Measurements from ENCODE around the gene MADCAM1. TPM values are rescaled to one million over a fixed set of nuclear protein-coding genes. Genes with fewer than 3 reads are reported as not detected.

MADCAM1 gene
- total RNA-seq, 1 experiment from 2014 or later: 0.97 TPM

DNA sequence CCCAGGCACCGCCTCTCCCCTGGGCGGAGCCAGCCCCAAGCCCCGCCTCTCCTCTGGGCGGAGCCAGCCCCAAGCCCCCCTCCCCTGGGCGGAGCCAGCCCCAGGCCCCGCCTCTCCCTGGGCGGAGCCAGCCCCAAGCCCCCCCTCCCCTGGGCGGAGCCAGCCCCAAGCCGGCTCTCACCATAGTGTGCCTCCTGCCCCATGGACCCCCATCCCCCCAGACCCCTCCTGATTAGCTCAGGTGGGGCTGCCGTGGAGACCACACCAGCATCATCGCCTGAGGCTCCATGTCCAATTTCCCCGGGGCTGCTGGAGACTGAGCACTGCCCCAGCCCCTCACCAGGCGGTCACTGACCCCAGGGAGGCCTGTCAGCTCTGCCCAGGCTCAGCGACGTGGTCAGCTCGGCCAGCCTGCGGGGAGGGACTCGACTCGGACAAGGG, 4.2 kb upstream of the MADCAM1 start:
- DNase-seq: no peak
- no peak overlapping the region for H3K9ac ChIP-seq (ENCODE audit: low read length)
- H3K4me2 ChIP-seq (ENCODE audit: low read depth, low read length, poor library complexity, severe bottlenecking): no peak overlapping the region

DNA sequence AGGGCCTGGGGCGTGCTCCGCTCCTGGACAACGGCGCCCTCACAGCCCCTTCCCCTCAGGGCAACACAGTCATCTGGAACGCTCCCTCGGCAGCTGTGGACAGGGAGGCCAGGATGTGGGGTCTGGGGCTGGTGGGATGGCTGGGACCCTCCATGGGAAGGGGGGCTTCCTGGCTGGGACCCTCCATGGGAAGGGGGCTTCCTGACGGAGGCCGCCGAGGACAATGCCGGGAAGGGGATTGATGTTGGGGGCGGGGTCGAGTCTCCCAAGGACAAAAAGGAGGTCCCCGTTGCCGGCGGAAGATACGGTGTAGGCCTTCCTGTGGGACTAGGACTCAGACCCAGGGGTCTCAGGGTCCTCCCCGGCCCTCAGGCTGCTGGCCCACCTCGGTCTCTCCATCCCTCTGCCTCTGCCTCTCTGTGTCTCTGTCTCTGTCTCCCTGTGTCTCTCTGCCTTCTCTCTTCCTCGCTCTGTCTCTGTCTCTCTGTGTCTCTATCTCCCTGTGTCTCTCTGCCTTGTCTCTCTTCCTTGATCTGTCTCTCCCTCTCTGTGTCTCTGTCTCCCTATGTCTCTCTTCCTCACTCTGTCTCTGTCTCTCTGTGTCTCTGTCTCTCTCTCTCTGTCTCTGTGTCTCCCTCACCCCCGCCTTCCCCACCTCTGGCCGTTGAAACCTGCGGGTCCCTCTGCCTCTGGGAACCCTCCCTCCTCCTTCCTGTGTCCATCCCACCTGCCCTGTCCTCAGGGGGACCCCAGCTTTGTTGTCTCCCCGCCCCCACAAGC, 2.7 kb upstream of the MADCAM1 start:
- H3K36me3 ChIP-seq (ENCODE audit: insufficient read depth, low read length): no peaks in the 10 kb centered on the region
- H3K9ac ChIP-seq (ENCODE audit: low read length): no peak overlapping the region
- H4K20me1 ChIP-seq (ENCODE audit: insufficient read depth, low read depth, low read length): no peaks in the 10 kb centered on the region
- no peak overlapping the region for H3K4me3 ChIP-seq (ENCODE audit: low read length)
- H3K4me1 ChIP-seq (ENCODE audit: low read length): peaks cover 10% of the 10 kb centered on the region
- H2AFZ ChIP-seq (ENCODE audit: low read length): no peak overlapping the region
- H3K9me2 ChIP-seq (replicated peaks; ENCODE audit: insufficient read depth, low read length): no peaks in the 10 kb centered on the region
- no peak overlapping the region for H3K4me2 ChIP-seq (ENCODE audit: low read depth, low read length, poor library complexity, severe bottlenecking)
- H3K9me3 ChIP-seq (ENCODE audit: low read length): peaks cover 4% of the 10 kb centered on the region
- H3K27ac ChIP-seq (ENCODE audit: low read length): no peak overlapping the region
- no peaks in the 10 kb centered on the region for H3K27me3 ChIP-seq (ENCODE audit: low read length)
- no peaks in the 10 kb centered on the region for H3K79me2 ChIP-seq (ENCODE audit: low read length)
- DNase-seq: no peak

More for the DNA sequence above, 4.2 kb upstream of the MADCAM1 start:
- peaks cover 10% of the 10 kb centered on the region for H3K4me1 ChIP-seq (ENCODE audit: low read length)
- H3K27me3 ChIP-seq (ENCODE audit: low read length): no peaks in the 10 kb centered on the region
- no peaks in the 10 kb centered on the region for H3K9me2 ChIP-seq (replicated peaks; ENCODE audit: insufficient read depth, low read length)
- H3K9me3 ChIP-seq (ENCODE audit: low read length): peaks cover 4% of the 10 kb centered on the region
- H3K36me3 ChIP-seq (ENCODE audit: insufficient read depth, low read length): no peaks in the 10 kb centered on the region
- H4K20me1 ChIP-seq (ENCODE audit: insufficient read depth, low read depth, low read length): no peaks in the 10 kb centered on the region
- no peak overlapping the region for H2AFZ ChIP-seq (ENCODE audit: low read length)
- H3K4me3 ChIP-seq (ENCODE audit: low read length): no peak overlapping the region
- H3K27ac ChIP-seq (ENCODE audit: low read length): no peak overlapping the region
- no peaks in the 10 kb centered on the region for H3K79me2 ChIP-seq (ENCODE audit: low read length)

DNA sequence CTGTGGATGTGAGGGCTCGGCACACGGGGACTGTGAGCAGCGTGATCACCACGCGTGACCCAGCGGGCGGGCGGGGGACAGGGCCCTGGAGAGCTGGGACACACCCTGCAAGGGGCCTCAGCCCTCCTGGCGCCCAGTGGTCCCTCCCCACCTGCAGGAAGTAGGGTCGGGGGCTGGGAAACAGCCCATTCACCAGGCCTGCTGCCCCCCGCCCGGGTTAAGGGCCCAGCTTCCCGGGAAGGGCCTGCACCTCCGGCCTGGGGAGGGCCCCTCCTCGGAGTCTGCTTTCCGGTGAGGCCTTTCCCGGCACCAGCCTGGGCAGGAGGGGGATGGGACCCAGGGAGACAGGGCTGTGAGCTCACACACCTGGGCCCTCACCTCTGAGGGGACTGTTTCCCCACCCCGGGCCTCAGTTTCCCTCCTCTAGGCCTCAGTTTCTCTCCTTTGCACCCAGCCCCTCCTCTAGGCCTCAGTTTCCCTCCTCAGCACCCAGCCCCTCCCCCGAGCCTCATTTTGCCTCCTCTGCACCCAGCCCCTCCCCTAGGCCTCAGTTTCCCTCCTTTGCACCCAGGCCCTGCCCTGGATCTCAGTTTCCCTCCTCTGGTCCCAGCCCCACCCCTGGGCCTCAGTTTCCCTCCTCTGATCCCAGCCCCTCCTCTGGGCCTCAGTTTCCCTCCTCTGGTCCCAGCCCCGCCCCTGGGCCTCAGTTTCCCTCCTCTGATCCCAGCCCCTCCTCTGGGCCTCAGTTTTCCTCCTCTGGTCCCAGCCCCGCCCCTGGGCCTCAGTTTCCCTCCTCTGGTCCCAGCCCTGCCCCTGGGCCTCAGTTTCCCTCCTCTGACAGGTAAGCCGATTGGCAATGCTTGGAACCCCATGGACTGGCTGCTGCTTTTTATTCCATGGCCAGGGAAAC, 1.9 kb upstream of the MADCAM1 start:
- H3K4me3 ChIP-seq (ENCODE audit: low read length): no peak overlapping the region
- DNase-seq: no peak
- H3K9me2 ChIP-seq (replicated peaks; ENCODE audit: insufficient read depth, low read length): no peaks in the 10 kb centered on the region
- peaks cover 7% of the 10 kb centered on the region for H3K4me1 ChIP-seq (ENCODE audit: low read length)
- no peaks in the 10 kb centered on the region for H4K20me1 ChIP-seq (ENCODE audit: insufficient read depth, low read depth, low read length)
- H2AFZ ChIP-seq (ENCODE audit: low read length): no peak overlapping the region
- H3K27me3 ChIP-seq (ENCODE audit: low read length): no peaks in the 10 kb centered on the region
- no peak overlapping the region for H3K4me2 ChIP-seq (ENCODE audit: low read depth, low read length, poor library complexity, severe bottlenecking)
- no peak overlapping the region for H3K27ac ChIP-seq (ENCODE audit: low read length)
- no peaks in the 10 kb centered on the region for H3K79me2 ChIP-seq (ENCODE audit: low read length)
- H3K36me3 ChIP-seq (ENCODE audit: insufficient read depth, low read length): no peaks in the 10 kb centered on the region
- peaks cover 4% of the 10 kb centered on the region for H3K9me3 ChIP-seq (ENCODE audit: low read length)
- H3K9ac ChIP-seq (ENCODE audit: low read length): no peak overlapping the region

DNA sequence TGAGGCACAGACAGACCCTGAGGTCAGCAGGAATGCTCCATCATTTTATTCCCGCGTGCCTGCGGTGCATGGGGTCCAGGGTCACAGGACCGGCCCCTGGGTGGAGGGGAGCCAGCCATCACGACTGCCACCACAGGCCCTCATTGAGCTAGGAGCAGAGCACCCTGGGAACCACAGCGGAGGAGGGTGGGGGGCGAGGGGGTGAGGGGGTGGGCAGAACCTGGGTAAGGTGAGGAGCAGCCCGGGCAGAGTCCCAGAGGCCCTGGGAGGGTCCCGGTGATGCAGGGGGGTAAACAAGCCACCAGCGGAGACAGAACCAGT, 1.2 kb upstream of the MADCAM1 start:
- Histone ChIP-seq H4K20me1 (ENCODE audit: insufficient read depth, low read depth, low read length) (no peaks in the 10 kb centered on the region), H3K36me3 (ENCODE audit: insufficient read depth, low read length) (no peaks in the 10 kb centered on the region), H3K4me3 (ENCODE audit: low read length) (no peak overlapping the region), H3K79me2 (ENCODE audit: low read length) (no peaks in the 10 kb centered on the region), H3K4me2 (ENCODE audit: low read depth, low read length, poor library complexity, severe bottlenecking) (no peak overlapping the region), H3K27ac (ENCODE audit: low read length) (no peak overlapping the region), H3K27me3 (ENCODE audit: low read length) (no peaks in the 10 kb centered on the region), H3K9me3 (ENCODE audit: low read length) (peaks cover 4% of the 10 kb centered on the region), H3K9me2 (replicated peaks; ENCODE audit: insufficient read depth, low read length) (no peaks in the 10 kb centered on the region), H3K4me1 (ENCODE audit: low read length) (peaks cover 4% of the 10 kb centered on the region; the same call in 1 of the 2 replicates), H2AFZ (ENCODE audit: low read length) (no peak overlapping the region), H3K9ac (ENCODE audit: low read length) (no peak overlapping the region)
- no peak for DNase-seq

DNA sequence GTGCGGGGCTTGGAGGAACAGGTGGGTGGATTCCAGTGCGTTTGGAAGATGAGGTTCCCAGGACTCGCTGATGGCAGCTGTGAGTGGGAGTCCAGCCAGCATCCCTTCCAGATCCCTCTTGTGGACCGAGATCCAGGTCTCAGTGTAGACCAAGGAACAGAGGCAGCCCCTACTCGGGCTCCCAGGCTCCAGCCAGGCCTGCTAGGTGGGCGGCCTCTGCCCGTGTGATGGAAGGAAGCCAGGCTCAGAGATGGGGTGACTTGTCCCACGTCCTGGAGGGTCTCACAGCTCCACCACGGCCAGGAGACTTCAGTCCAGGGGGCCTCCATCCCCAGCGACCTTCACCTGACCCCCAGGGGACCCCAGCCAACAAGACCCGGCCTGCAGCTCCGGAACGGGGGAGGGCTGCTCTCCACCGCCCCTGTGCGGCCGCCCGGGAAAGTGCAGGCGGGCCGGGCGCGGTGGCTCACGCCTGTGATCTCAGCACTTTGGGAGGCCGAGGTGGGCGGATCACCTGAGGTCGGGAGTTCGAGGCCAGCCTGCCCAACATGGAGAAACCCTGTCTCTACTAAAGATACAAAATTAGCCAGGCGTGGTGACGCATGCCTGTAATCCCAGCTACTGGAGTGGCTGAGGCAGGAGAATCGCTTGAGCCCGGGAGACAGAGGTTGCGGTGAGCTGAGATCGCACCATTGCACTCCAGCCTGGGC, 729 bp upstream of the MADCAM1 start:
- DNase-seq: no peak
- no peak overlapping the region for H3K27ac ChIP-seq (ENCODE audit: low read length)
- no peaks in the 10 kb centered on the region for H3K36me3 ChIP-seq (ENCODE audit: insufficient read depth, low read length)
- no peak overlapping the region for H3K4me2 ChIP-seq (ENCODE audit: low read depth, low read length, poor library complexity, severe bottlenecking)
- no peak overlapping the region for H3K4me3 ChIP-seq (ENCODE audit: low read length)
- H3K79me2 ChIP-seq (ENCODE audit: low read length): no peaks in the 10 kb centered on the region
- peaks cover 4% of the 10 kb centered on the region; the same call in 1 of the 2 replicates for H3K4me1 ChIP-seq (ENCODE audit: low read length)
- peaks cover 4% of the 10 kb centered on the region; the same call in 1 of the 2 replicates for H3K9me3 ChIP-seq (ENCODE audit: low read length)
- no peaks in the 10 kb centered on the region for H4K20me1 ChIP-seq (ENCODE audit: insufficient read depth, low read depth, low read length)
- no peaks in the 10 kb centered on the region for H3K9me2 ChIP-seq (replicated peaks; ENCODE audit: insufficient read depth, low read length)
- H3K27me3 ChIP-seq (ENCODE audit: low read length): no peaks in the 10 kb centered on the region
- H3K9ac ChIP-seq (ENCODE audit: low read length): no peak overlapping the region
- no peak overlapping the region for H2AFZ ChIP-seq (ENCODE audit: low read length)

DNA sequence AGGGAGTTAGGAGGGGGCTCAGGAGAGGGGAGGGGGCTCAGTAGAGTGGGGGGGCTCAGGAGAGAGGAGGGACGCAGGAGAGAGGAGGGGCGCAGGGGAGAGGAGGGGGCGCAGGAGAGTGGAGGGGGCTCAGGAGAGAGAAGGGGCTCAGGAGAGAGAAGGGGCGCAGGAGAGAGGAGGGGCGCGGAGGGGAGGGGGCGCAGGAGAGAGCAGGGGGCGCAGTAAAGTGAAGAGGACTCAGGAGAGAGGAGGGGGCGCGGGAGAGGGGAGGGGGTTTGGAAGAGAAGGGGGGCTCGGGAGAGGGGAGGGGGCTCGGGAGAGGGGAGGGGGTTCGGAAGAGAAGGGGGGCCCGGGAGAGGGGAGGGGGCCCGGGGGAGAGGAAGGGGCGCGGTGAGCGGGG, 700 bp downstream of the MADCAM1 start:
- Histone ChIP-seq H4K20me1 (ENCODE audit: insufficient read depth, low read depth, low read length) (no peaks in the 10 kb centered on the region), H3K9ac (ENCODE audit: low read length) (no peak overlapping the region), H3K4me2 (ENCODE audit: low read depth, low read length, poor library complexity, severe bottlenecking) (no peak overlapping the region), H3K9me3 (ENCODE audit: low read length) (peaks cover 4% of the 10 kb centered on the region; the same call in 1 of the 2 replicates), H3K4me1 (ENCODE audit: low read length) (peaks cover 4% of the 10 kb centered on the region; the same call in 1 of the 2 replicates), H2AFZ (ENCODE audit: low read length) (no peak overlapping the region), H3K4me3 (ENCODE audit: low read length) (no peak overlapping the region), H3K36me3 (ENCODE audit: insufficient read depth, low read length) (no peaks in the 10 kb centered on the region), H3K79me2 (ENCODE audit: low read length) (no peaks in the 10 kb centered on the region), H3K27me3 (ENCODE audit: low read length) (no peaks in the 10 kb centered on the region), H3K27ac (ENCODE audit: low read length) (no peak overlapping the region), H3K9me2 (replicated peaks; ENCODE audit: insufficient read depth, low read length) (no peaks in the 10 kb centered on the region)
- DNase-seq: no peak

DNA sequence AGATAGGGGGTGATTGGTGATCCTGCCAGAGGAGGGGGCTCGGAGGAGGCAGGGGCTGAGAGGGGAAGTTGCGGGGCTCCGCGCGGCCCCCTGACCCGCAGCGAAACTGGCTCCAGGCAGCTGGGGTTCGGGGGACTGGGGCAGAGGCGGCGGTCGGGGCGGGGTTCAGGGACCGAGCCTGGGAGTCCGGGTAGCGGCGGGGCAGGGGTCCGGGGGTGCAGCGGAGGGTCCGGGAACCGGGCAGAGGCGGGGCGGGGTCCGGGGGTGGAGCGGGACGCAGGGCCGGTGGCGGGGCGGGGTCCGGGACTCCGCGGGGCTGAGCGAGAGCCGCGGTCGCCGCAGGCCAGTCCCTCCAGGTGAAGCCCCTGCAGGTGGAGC, 1.2 kb downstream of the MADCAM1 start:
- H3K79me2 ChIP-seq (ENCODE audit: low read length): no peaks in the 10 kb centered on the region
- no peak overlapping the region for H3K4me2 ChIP-seq (ENCODE audit: low read depth, low read length, poor library complexity, severe bottlenecking)
- no peaks in the 10 kb centered on the region for H3K36me3 ChIP-seq (ENCODE audit: insufficient read depth, low read length)
- no peaks in the 10 kb centered on the region for H3K27me3 ChIP-seq (ENCODE audit: low read length)
- H3K4me1 ChIP-seq (ENCODE audit: low read length): peaks cover 4% of the 10 kb centered on the region; the same call in 1 of the 2 replicates
- no peaks in the 10 kb centered on the region for H3K9me2 ChIP-seq (replicated peaks; ENCODE audit: insufficient read depth, low read length)
- H3K27ac ChIP-seq (ENCODE audit: low read length): no peak overlapping the region
- no peak overlapping the region for H3K4me3 ChIP-seq (ENCODE audit: low read length)
- H3K9me3 ChIP-seq (ENCODE audit: low read length): peaks cover 4% of the 10 kb centered on the region; the same call in 1 of the 2 replicates
- no peaks in the 10 kb centered on the region for H4K20me1 ChIP-seq (ENCODE audit: insufficient read depth, low read depth, low read length)
- peak; percentile 31 for DNase-seq
- no peak overlapping the region for H2AFZ ChIP-seq (ENCODE audit: low read length)
- no peak overlapping the region for H3K9ac ChIP-seq (ENCODE audit: low read length)
